Upper lobe of right lung (tissue), 1 donor: Measurements from ENCODE around the gene MLLT11. TPM values are rescaled to one million over a fixed set of nuclear protein-coding genes. Genes with fewer than 3 reads are reported as not detected.

Experiments
- ATAC-seq: fragments of 200-7000 bp; cut with Tn5 transposase; one replicate; pipeline ENCODE4 v1.9.1; 2020; ENCODE audit warnings: mild to moderate bottlenecking, moderate library complexity
- DNase-seq: peaks from one replicate; pipeline ENCODE4 v3.0.0-alpha.2; 2020
- H3K27ac ChIP-seq: fragments of 200-600 bp; one replicate; pipeline ENCODE4 v1.8.0; 2022
- H3K27me3 ChIP-seq: fragments of 200-600 bp; one replicate; pipeline ENCODE4 v1.8.0; 2022; ENCODE audit warnings: mild to moderate bottlenecking
- H3K36me3 ChIP-seq: fragments of 200-600 bp; one replicate; pipeline ENCODE4 v1.8.0; 2022
- H3K4me1 ChIP-seq: fragments of 200-600 bp; one replicate; pipeline ENCODE4 v1.8.0; 2022
- H3K4me3 ChIP-seq: fragments of 200-600 bp; one replicate; pipeline ENCODE4 v1.8.0; 2022; ENCODE audit warnings: mild to moderate bottlenecking
- H3K9me3 ChIP-seq: fragments of 200-600 bp; one replicate; pipeline ENCODE4 v1.8.0; 2022
- CTCF ChIP-seq: fragments of 200-600 bp; IDR thresholded peaks from one replicate; pipeline ENCODE4 v1.8.0; 2022; ENCODE audit warnings: antibody characterized with exemption
- intact Hi-C: fragments of 100-400 bp; cut with DNase I; formaldehyde crosslinking; loops from one replicate; pipeline ENCODE4 v1.11.0; 2022
- total RNA-seq: library from RNA; stranded (reverse); fragmentation: NEBNext Ultra II Directional; extraction: Animal tissue kit (Norgen Biotek cat#: 25700); gene quantifications from one replicate; pipeline ENCODE4 v1.2.1, GENCODE V29; 2021
- donor health status: DM: no; HTN: yes; CAD: no; lungs with severe emphysema.

The MLLT11 gene
- total RNA-seq, 1 donor from 2014 or later = 0.72 TPM

- no peak for TF ChIP-seq CTCF
- DNase-seq (peak; percentile 91), ATAC-seq (peak; percentile 56)
- H3K27me3 ChIP-seq = no peaks in the 10 kb centered on the region
- peak overlapping the region; percentile 86 for H3K4me3 ChIP-seq
- peaks cover 22% of the 10 kb centered on the region for H3K36me3 ChIP-seq
- intact Hi-C loops = no loop called here
- H3K4me1 ChIP-seq = peaks cover 37% of the 10 kb centered on the region
- H3K27ac ChIP-seq = peak overlapping the region; percentile 89
- H3K9me3 ChIP-seq = no peaks in the 10 kb centered on the region
Measured at GRCh38 chr1:151058692-151059091, 1.5 kb upstream of the MLLT11 start.

DNA sequence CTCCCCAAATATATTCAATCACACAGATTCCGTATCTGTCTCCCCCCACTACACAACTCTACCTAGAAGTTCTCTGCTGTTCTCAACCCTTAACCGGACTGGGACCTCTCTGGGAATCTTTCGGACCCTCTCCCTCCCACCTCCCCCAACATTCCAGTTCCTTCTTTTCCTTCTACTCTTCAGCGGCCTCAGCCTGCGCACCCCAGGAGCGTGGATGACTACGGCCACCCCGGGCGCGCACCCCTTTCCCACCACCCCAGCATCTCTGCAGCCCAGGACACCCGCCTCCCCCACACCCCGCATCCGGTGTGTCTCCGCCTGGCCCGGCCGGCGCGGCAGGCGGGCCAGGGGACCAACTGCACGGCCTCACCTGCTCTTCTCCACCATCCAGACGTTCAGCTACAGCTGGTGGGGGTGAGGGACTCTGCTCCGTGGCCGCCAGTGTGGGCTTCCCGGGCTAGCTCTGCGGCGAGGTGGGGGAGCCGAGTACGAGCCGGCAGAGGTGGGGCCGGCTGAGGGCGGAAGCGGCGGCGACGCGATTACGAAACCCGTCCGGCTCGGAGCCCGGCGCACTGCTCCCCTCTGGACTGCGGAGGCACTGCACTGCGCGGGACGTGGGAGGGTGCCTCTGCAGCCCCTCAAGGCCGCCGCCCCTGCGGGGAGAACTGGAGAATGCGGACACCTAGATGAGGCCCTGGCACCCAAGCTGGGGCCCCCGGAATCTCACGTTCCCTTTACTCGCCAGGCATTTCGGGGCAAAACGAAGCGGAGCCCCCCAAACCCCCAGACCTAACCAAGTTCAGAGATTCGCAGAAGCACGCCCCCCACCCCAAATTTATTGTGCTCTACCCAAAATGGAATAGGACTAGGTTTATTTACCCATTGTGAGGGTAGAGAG lies 839 bp upstream of the MLLT11 start, which contains the start of gene CDC42SE1:
Gene CDC42SE1 (minus strand): TSS at position 514 of the 898 bp plus-strand sequence. CDS start 3,892 bp downstream, outside the sequence.
- H3K4me3 ChIP-seq = peak within 1 kb of the TSS; percentile 86
- H3K27ac ChIP-seq = peak within 1 kb of the TSS; percentile 89
- H3K9me3 ChIP-seq = no peaks in the 10 kb centered on the region
- intact Hi-C loops = loop anchor here (10.0 kb wide), 1 partner anchor 45 kb away; no protein-coding TSS in a partner anchor
- peaks cover 15% of the 10 kb centered on the region for H3K36me3 ChIP-seq
- peak; percentile 89 for TF ChIP-seq CTCF
- peak; percentile 94 for DNase-seq
- H3K27me3 ChIP-seq = no peaks in the 10 kb centered on the region
- ATAC-seq = peak; percentile 94
- H3K4me1 ChIP-seq = peaks cover 37% of the 10 kb centered on the region

GRCh38 chr1:151060657-151061421 lies 642 bp downstream of the MLLT11 start:
- Histone ChIP-seq H3K27ac (peak overlapping the region; percentile 89), H3K36me3 (peaks cover under 1% of the 10 kb centered on the region), H3K4me3 (peak overlapping the region; percentile 86), H3K9me3 (no peaks in the 10 kb centered on the region), H3K4me1 (peaks cover 32% of the 10 kb centered on the region), H3K27me3 (no peaks in the 10 kb centered on the region)
- no peak for TF ChIP-seq CTCF
- no peak for ATAC-seq
- DNase-seq = no peak
- intact Hi-C loops = loop anchor here (10.0 kb wide), 1 partner anchor 46 kb away; no protein-coding TSS in a partner anchor

- no peaks in the 10 kb centered on the region for H3K36me3 ChIP-seq
- H3K27ac ChIP-seq = no peak overlapping the region
- ATAC-seq = no peak
- no peak for TF ChIP-seq CTCF
- intact Hi-C loops = loop anchor here (10.0 kb wide), 1 partner anchor 47 kb away; no protein-coding TSS in a partner anchor
- H3K4me1 ChIP-seq = peaks cover 23% of the 10 kb centered on the region
- DNase-seq = no peak
- no peaks in the 10 kb centered on the region for H3K27me3 ChIP-seq
- no peaks in the 10 kb centered on the region for H3K9me3 ChIP-seq
- H3K4me3 ChIP-seq = no peak overlapping the region
Measured at GRCh38 chr1:151061704-151062103, 1.5 kb downstream of the MLLT11 start.

DNA sequence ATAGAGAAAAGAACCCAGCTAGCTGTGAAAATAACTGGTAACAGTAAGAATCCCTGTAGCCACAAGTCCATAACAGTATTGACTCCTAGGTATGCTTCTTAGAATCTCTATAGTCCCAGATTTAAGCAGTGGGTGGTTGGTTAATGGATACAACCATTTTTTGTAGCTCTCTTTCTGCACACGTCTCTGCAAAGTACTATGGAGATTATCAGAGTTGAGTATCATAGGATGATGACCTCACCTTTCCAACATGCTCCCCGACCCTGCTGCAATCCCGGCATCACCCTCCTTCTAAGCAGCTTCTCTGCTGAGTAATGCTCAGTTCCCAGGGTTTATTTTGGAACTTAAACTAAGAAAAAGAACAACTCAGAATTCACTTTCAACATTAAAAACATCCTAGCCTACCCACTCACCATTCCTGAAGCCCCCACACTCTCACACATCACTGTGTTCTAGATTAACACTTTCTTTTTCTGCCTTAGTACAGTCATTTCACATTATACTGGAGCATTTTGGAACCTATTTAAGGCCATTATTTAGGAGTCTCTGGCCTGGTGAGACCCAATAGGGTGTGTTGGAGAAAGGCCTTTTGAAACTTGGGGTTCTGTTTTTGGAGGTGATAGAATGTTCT lies 2.7 kb downstream of the MLLT11 start:
- Histone ChIP-seq H3K4me3 (no peak overlapping the region), H3K27ac (no peak overlapping the region), H3K36me3 (no peaks in the 10 kb centered on the region), H3K27me3 (no peaks in the 10 kb centered on the region), H3K9me3 (no peaks in the 10 kb centered on the region), H3K4me1 (peaks cover 13% of the 10 kb centered on the region)
- no peak for DNase-seq
- intact Hi-C loops = loop anchor here (10.0 kb wide), 1 partner anchor 48 kb away; no protein-coding TSS in a partner anchor
- ATAC-seq = no peak
- TF ChIP-seq CTCF = no peak
